ENCODE data around the gene HSBP1L1. TPM values are rescaled to one million over a fixed set of nuclear protein-coding genes. Genes with fewer than 3 reads are reported as not detected.

Gene HSBP1L1
- total RNA-seq, 1 experiment from 2014 or later = 56.8 TPM

GRCh38 chr18:79947054-79947755 is 17.2 kb upstream of the HSBP1L1 start:
- H3K4me1 ChIP-seq (ENCODE audit: insufficient read depth, low read length) = peaks cover 14% of the 10 kb centered on the region
- no TSS peak for BruUV-seq (replicated peaks)
- no peak for TF ChIP-seq EZH2 (IDR thresholded peaks at IDR 0.05; ENCODE audit: low read length, unreplicated experiment)
- TF ChIP-seq CTCF (conservative IDR thresholded peaks at IDR 0.05; ENCODE audit: low read depth, low read length) = no peak
- CTCF ChIA-PET = no interaction called here
- peaks cover 71% of the 10 kb centered on the region for H3K79me2 ChIP-seq (ENCODE audit: low read length)
- H2AFZ ChIP-seq (ENCODE audit: low read length) = no peak overlapping the region
- H3K4me3 ChIP-seq (ENCODE audit: low read length) = no peak overlapping the region
- H4K20me1 ChIP-seq (ENCODE audit: low read length) = peaks cover 7% of the 10 kb centered on the region; the same call in 1 of the 2 replicates
- H3K4me2 ChIP-seq (ENCODE audit: low read length) = peak overlapping the region; percentile 34; the same call in 1 of the 2 replicates
- no peaks in the 10 kb centered on the region for H3K9me3 ChIP-seq (ENCODE audit: low read length)
- H3K27ac ChIP-seq (ENCODE audit: low read length) = no peak overlapping the region
- POLR2A ChIA-PET (ENCODE audit: unreplicated experiment) = no interaction called here
- peaks cover 5% of the 10 kb centered on the region; the same call in 1 of the 2 replicates for H3K36me3 ChIP-seq (ENCODE audit: low read depth, low read length)
- H3K9ac ChIP-seq (ENCODE audit: low read length) = no peak overlapping the region
- ATAC-seq (peak; percentile 11; the same call in 1 of the 2 replicates), DNase-seq (peak; percentile 68)
- H3F3A ChIP-seq (ENCODE audit: low read length, unreplicated experiment) = no peaks in the 10 kb centered on the region
- no peaks in the 10 kb centered on the region for H3K9me2 ChIP-seq (replicated peaks; ENCODE audit: low read length)
- intact Hi-C loops (cut with micrococcal nuclease) = no loop called here
- no peaks in the 10 kb centered on the region for H3K27me3 ChIP-seq (ENCODE audit: low read length)

GRCh38 chr18:79947881-79948610 is 16.4 kb upstream of the HSBP1L1 start:
- H3K27me3 ChIP-seq (ENCODE audit: low read length) = no peaks in the 10 kb centered on the region
- DNase-seq = no peak
- H3K4me3 ChIP-seq (ENCODE audit: low read length) = no peak overlapping the region
- TF ChIP-seq EZH2 (IDR thresholded peaks at IDR 0.05; ENCODE audit: low read length, unreplicated experiment) (no peak), EZH2phosphoT487 (IDR thresholded peaks at IDR 0.05; ENCODE audit: borderline replicate concordance, low read length) (no peak), CTCF (conservative IDR thresholded peaks at IDR 0.05; ENCODE audit: low read depth, low read length) (no peak)
- no peaks in the 10 kb centered on the region for H3K9me3 ChIP-seq (ENCODE audit: low read length)
- POLR2A ChIA-PET (ENCODE audit: unreplicated experiment) = no interaction called here
- H3K9me2 ChIP-seq (replicated peaks; ENCODE audit: low read length) = no peaks in the 10 kb centered on the region
- H3K4me1 ChIP-seq (ENCODE audit: insufficient read depth, low read length) = peaks cover 14% of the 10 kb centered on the region
- H2AFZ ChIP-seq (ENCODE audit: low read length) = no peak overlapping the region
- no peak overlapping the region for H3K4me2 ChIP-seq (ENCODE audit: low read length)
- peaks cover 71% of the 10 kb centered on the region for H3K79me2 ChIP-seq (ENCODE audit: low read length)
- no peak overlapping the region for H3K27ac ChIP-seq (ENCODE audit: low read length)
- H3K9ac ChIP-seq (ENCODE audit: low read length) = no peak overlapping the region
- intact Hi-C loops (cut with micrococcal nuclease) = no loop called here
- no peaks in the 10 kb centered on the region for H3F3A ChIP-seq (ENCODE audit: low read length, unreplicated experiment)
- peaks cover 7% of the 10 kb centered on the region; the same call in 1 of the 2 replicates for H4K20me1 ChIP-seq (ENCODE audit: low read length)
- H3K36me3 ChIP-seq (ENCODE audit: low read depth, low read length) = peaks cover 5% of the 10 kb centered on the region; the same call in 1 of the 2 replicates
- no peak for ATAC-seq
- CTCF ChIA-PET = no interaction called here
- no TSS peak for BruUV-seq (replicated peaks)

Data from PC-3 (cell line).